Stimulated activated CD8-positive, alpha-beta memory T cell treated with anti-CD3 and anti-CD28 coated beads, Interleukin-7, amount 100 ng/mL, for 4 hours (primary cell): ENCODE results near the gene POU2F3.

Source experiments
- DNase-seq, 2 donors: peaks; one replicate each; pipeline ENCODE4 v3.0.0-alpha.2; 2020; ENCODE audit warnings: low read depth in 2 of 2

The POU2F3 gene

GRCh38 chr11:120281143-120281795 lies 41.3 kb downstream of the POU2F3 start:
- DNase-seq = no peak

- no peak for DNase-seq
These were observed 43.2 kb downstream of the POU2F3 start for GRCh38 chr11:120283124-120283523.

GRCh38 chr11:120284272-120284671 lies 44.3 kb downstream of the POU2F3 start:
- no peak for DNase-seq

GRCh38 chr11:120285256-120285655 lies 45.3 kb downstream of the POU2F3 start:
- DNase-seq = no peak

- no peak for DNase-seq
These were observed 48.1 kb downstream of the POU2F3 start for GRCh38 chr11:120288021-120288420.

- DNase-seq = no peak
These were observed 49.5 kb downstream of the POU2F3 start for GRCh38 chr11:120289426-120289825.

- DNase-seq = no peak
These were observed 51.0 kb downstream of the POU2F3 start for GRCh38 chr11:120290956-120291355.

- no peak for DNase-seq
These were observed 53.3 kb downstream of the POU2F3 start for GRCh38 chr11:120293038-120293800.

- DNase-seq = no peak
These were observed 54.2 kb downstream of the POU2F3 start for GRCh38 chr11:120294096-120294495.

- no peak for DNase-seq
These were observed 55.2 kb downstream of the POU2F3 start for GRCh38 chr11:120295099-120295498.

GRCh38 chr11:120296554-120296953 lies 56.6 kb downstream of the POU2F3 start:
- DNase-seq = no peak

- DNase-seq = no peak
These were observed 58.5 kb downstream of the POU2F3 start for GRCh38 chr11:120298461-120298860.

- no peak for DNase-seq
These were observed 62.3 kb downstream of the POU2F3 start for GRCh38 chr11:120302001-120302805.

- DNase-seq = peak; percentile 16 to 33
These were observed 63.2 kb downstream of the POU2F3 start for GRCh38 chr11:120303004-120303637.

- no peak for DNase-seq
These were observed 64.6 kb downstream of the POU2F3 start for GRCh38 chr11:120304526-120304925.

- DNase-seq = no peak
These were observed 65.3 kb downstream of the POU2F3 start for GRCh38 chr11:120305286-120305685.

GRCh38 chr11:120306519-120307242 lies 66.7 kb downstream of the POU2F3 start:
- DNase-seq = no peak

GRCh38 chr11:120307476-120307875 lies 67.5 kb downstream of the POU2F3 start:
- DNase-seq = no peak

GRCh38 chr11:120308081-120308480 lies 68.1 kb downstream of the POU2F3 start:
- DNase-seq = no peak

GRCh38 chr11:120310870-120311269 lies 70.9 kb downstream of the POU2F3 start:
- DNase-seq = no peak

- DNase-seq = no peak
These were observed 74.9 kb downstream of the POU2F3 start for GRCh38 chr11:120314861-120315260.
